COLO668 (cell line): Measurements from ENCODE around the gene ZNF487.
"Not testable (repeated sequence)": the region's sequence is repeated elsewhere in the genome, so short reads cannot be mapped to it uniquely, and the experiment has no call there.

Experiments
- DNase-seq: peaks from one replicate; lab custom pipeline; 2025; ENCODE audit not compliant: unreplicated experiment; lab: John Stamatoyannopoulos, UW

The ZNF487 gene

DNA sequence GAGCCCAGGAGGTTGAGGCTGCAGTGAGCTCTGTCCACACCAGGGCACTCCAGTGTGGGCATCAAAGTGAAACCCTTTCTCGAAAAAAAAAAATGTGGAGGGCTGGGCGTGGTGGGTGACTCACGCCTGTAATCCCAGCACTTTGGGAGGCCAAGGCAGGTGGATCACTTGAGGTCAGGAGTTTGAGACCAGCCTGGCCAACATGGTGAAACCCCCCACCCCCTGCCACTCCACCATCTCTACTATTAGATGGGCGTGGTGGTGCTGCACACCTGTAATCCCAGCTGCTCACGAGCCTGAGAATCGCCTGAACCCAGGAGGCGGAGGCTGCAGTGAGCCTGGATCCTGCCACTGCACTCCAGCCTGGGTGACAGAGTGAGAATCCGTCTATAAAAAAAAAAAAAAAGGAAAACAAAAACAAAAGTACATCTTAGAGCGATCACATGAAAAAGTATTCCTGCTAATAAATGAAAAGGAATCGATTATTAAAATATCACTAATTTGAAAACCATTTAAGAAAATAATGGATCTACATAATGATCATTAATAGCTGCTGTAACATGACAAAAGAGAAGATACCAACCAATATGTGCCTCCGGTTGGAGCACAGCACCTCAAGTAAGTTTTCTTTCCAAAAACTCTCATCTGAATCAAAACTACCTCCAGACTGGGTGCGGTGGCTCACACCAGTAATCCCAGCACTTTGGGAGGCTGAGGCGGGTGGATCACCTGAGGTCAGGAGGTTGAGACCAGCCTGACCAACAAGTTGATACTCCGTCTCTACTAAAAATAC, 32.8 kb upstream of the ZNF487 start:
- peak; percentile 26 for DNase-seq

- DNase-seq = no peak
Observed at GRCh38 chr10:43404704-43405084, 32.2 kb upstream of the ZNF487 start.

DNA sequence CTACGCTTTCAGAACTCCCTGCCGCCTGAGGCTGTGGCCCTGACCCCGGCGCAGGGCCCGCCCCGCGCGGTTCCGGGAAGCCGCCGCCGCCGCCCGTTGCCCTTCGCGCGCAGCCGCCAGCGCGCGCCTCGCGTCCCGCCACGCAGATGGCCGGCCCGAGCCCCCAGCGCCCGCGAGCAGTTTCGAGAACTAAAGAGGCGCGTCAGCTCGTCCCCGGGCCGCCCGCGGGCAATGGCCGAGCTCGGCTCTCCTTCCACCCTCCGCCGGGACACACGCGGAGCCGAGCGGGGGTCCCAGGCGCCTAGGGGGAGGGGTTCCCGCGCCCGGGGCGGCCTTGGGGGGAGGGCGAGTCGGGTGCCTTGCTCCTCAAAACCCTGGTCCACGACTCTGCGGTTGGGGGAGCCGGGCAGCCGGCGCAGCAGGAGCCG, 29.7 kb upstream of the ZNF487 start:
- DNase-seq = peak; percentile 75

GRCh38 chr10:43407576-43408330, 29.2 kb upstream of the ZNF487 start:
- DNase-seq = peak; percentile 86

- no peak for DNase-seq
Observed at GRCh38 chr10:43408331-43408709, 28.6 kb upstream of the ZNF487 start.

DNA sequence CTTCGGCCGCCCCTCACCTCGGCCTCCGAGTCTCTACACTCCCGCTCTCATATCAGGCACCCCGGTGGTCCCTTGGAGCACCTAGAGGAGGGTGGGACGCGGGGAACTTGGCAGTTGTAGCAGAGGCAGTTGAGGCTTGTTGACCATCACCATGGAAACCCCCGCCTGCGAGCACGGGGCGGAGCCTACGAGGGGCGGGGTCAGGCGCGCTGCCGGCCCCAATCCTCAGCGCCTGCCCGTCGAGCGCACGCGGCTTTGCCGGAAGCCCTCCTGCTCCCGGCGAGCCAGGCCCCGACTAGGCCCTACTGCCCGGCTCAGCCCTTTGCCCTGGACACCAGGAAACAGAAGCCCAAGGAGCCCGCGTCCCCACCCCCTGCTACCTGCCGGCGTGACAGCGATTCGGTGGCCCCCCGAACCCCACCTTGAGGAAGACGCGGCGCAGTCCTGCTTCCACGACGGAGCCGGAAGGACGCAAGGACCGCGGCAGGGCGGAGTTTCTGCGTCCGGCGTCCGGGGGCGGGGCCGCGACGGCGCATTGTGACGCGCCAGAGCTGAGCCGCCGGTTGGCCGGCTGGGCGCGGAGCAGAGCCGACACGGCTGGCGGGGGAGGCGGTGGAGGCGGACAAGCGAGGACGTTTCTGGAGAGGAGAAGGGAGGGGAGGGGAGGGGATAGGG, 28.1 kb upstream of the ZNF487 start, which contains the start of gene HNRNPF:
HNRNPF (minus strand) TSS at position 477 of the 675 bp plus-strand sequence. CDS start 21,302 bp downstream, outside the sequence.
- DNase-seq = peak; percentile 93

DNA sequence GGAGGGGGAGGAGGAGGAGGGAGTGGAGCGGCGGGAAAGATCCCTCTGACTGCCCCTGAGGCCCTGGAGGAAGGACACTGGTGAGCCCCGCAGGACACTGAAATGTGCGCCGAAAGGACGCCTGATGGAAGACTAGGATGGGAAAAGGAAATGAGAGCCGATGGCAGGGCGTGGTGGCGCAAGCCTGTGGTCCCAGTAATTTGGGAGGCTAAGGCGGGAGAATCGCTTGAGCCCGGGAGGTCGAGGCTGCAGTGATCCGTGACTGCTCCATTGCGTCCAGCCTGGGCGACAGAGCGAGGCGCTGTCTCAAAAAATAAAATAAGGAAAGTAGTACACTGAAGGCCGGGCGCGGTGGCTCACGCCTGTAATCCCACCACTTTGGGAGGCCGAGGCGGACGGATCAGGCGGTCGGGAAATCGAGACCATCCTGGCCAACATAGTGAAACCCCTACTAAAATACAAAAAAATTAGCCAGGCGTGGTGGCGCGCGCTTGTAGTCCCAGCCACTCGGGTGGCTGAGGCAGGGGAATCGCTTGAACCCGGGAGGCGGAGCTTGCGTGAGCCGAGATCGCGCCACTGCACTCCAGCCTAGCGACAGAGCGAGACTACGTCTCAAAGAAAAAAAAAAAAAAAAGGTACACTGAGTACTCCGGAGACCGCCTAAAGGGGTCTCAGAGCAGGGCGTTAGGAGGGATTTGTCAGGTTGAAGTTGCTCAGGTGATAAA, 27.4 kb upstream of the ZNF487 start:
- DNase-seq = peak; percentile 35

DNA sequence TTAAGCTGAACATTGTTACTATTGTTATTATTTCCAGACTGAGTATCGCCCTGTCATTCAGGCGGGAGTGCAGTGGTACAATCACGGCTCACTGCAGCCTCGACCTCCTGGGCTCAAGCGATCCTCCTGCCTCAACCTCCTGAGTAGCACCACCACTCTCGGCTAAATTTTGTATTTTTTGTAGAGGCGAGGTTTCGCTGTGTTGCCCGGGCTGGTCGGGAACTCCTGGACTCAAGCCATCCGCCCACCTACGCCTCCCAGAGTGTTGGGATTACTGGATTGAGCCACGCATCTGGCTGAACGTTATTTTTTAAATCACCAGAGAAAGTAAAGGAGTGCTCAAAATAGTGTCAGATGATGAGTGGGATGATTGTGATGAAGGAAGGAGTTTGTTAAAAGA, 26.6 kb upstream of the ZNF487 start:
- no peak for DNase-seq

GRCh38 chr10:43411536-43411935, 25.4 kb upstream of the ZNF487 start:
- no peak for DNase-seq

DNA sequence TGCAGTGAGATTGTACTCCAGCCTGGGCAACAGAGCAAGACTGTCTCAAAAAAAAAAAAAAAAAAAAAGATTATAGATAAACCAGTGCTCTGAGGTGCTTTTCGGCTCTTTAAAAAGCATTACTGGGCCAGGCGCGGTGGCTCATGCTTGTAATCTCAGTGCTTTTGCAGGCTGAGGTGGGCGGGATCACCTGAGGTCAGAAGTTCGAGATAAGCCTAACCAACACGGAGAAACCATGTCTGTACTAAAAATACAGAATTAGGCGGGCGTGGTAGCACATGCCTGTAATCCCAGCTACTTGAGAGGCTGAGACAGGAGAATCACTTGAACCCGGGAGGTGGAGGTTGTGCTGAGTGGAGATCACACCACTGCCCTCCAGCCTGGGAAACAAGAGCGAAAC, 21.4 kb upstream of the ZNF487 start:
- DNase-seq = no peak

DNA sequence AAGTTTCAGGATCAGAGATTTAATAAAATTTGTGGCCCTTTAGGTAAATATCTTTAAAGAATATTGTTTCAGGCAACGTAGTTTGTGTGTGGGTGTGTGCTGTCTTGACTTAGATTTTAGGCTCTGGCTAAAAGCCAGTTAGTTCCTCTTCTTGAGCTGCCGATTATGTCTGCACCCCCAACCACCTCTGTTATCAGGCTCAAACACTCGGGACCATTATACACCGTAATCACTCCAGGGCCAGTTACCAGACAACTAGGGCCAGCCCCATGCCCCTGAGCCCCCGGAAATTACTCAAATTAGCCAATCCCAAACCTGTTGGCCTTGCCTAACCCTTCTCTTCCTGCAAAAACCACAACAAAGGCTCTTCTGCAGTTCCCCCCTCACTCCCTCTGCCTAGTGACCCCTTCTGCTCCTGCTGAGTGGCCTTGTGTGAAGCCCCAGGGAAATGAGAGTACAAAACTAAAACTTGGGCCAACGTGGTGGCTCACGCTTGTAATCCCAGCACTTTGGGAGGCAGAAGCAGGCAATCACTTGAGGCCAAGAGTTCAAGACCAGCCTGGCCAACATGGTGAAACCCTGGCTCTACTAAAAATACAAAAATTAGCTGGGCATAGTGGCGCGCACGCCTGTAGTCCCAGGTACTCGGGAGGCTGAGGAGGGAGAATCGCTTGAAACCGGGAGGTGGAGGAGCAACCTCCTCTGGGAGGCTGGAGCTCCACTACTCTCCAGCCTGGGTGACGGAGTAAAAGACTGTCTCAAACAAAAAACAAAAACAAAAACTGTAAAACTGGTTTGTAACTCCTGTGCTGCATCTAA, 18.8 kb upstream of the ZNF487 start:
- no peak for DNase-seq

DNA sequence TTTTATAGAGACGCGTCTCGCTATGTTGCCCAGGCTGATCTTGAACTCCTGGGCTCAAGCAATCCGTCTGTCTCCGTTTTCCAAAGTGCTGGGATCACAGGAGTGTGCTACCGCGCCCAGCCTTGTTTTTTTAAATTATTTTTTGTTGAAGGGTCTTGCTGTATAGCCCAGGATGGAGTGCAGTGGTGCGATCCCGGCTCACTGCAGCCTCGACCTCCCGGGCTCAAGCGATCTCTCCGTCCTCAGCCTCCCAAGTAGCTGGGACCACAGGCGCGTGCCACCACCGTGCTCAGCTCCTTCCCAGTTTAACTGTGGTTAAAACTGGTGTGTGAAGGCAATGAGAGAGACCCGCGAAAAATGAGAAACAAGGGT, 16.9 kb upstream of the ZNF487 start:
- no peak for DNase-seq

DNA sequence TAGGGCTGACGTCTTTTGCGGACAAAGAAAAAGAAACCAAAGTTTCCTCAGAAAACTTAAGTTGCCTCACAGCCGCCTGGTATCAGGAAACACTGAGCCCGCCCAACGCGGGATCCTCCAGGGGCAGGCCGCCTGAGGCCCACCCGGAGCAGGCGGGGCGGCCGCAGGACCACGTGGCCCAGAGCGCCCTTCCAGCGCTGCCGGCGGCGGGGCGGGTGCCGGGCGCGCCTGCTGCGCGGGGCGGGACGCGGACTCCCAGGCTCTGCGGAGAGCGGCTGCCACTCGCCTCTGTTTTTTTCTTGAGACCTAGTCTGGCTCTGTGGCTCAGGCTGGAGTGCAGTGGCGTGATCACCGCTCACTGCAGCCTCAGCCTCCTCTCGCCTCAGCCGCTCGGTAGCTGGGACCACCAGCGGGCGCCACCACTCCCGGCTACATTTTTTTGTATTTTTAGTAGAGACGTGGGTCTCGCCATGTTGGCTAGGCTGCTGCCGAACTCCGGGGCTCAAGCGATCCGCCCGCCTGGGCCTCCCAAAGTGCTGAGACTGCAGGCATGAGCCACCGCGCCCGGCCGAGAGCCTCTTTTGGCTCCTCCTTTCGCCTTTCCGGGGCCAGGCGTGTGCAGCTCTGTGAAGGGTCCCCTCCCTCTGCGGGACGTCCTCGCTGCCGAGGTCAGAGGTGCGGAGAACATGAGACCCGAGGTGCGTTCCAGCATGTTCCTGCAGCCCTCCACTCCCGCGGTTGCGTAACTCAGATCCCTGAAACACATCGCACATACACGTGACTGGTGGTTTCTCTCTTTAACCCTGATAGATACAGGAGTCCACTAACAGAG, 16.3 kb upstream of the ZNF487 start:
- DNase-seq = peak; percentile 67

GRCh38 chr10:43421201-43421507, 15.8 kb upstream of the ZNF487 start:
- no peak for DNase-seq

DNA sequence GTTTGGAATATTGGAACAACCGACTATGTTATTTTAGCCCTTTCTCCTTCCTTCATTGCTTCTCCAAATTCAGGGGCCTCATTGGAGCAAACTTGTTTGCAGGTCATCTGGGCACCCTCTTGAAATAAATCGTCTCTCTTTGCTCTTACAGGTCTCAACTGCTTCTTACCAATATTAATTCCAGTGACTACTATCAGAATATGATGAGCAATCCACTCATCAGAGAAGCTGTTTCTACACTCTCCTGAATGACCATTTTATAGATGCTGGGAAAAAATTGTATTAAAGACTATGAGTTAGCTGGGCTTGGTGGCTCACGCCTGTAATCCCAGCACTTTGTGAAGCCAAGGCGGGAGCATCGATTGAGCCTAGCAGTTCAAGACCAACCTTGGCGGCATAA, 15.4 kb upstream of the ZNF487 start:
- no peak for DNase-seq

GRCh38 chr10:43421944-43422343, 15.0 kb upstream of the ZNF487 start:
- DNase-seq = not testable (repeated sequence)

DNA sequence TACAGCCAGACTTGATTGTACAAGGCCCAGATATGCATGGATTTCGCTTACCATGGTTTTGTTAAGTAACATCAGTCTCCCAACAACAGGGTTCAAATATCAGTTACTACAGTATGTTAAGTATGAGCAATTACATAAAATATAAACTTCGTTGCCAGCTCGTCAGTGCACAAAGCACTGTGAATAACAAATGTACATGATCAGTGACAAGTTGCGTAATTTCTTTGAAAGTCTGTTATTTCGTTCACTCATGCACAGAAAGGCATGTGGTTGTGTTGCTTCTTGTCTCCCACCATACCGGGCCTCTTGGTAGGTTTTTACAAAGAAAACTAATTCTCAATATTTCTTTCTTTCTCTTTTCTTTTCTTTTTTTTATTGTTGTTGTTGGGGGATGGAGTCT, 12.5 kb upstream of the ZNF487 start:
- DNase-seq = no peak

- not testable (repeated sequence) for DNase-seq
Observed at GRCh38 chr10:43426476-43426875, 10.4 kb upstream of the ZNF487 start.

GRCh38 chr10:43427166-43427825, 9.6 kb upstream of the ZNF487 start:
- no peak for DNase-seq
